Naive B cell (primary cell): ENCODE measurements around the gene RHBDD1. TPM values are rescaled to one million over a fixed set of nuclear protein-coding genes. Genes with fewer than 3 reads are reported as not detected.
A peak's percentile ranks its signal among the peaks of the same experiment; 100 is the strongest.
"Not testable (repeated sequence)": the region's sequence is repeated elsewhere in the genome, so short reads cannot be mapped to it uniquely, and the experiment has no call there.

Experiments used
- ATAC-seq, 2 donors: fragments of 150-1000 bp; cut with Tn5 transposase; 2 replicates each; pipeline ENCODE4 v1.10.0; 2021; ENCODE audit warnings: low read depth in 2 of 2, mild to moderate bottlenecking in 2 of 2, moderate library complexity in 2 of 2
- DNase-seq: peaks from one replicate; pipeline ENCODE4 v3.0.0; 2022
- H3K27ac Mint-ChIP-seq, 6 donors: one replicate each; pipeline ENCODE4 v1.8.0; 2020 to 2022; ENCODE audit warnings: mild to moderate bottlenecking in 6 of 6, mixed read lengths in 6 of 6, moderate library complexity in 5 of 6, inconsistent platforms in 2 of 6
- H3K27me3 Mint-ChIP-seq, 3 donors: one replicate each; pipeline ENCODE4 v1.8.0; 2021 to 2022; ENCODE audit warnings: mixed read lengths in 3 of 3, mild to moderate bottlenecking in 1 of 3
- H3K36me3 Mint-ChIP-seq, 2 donors: one replicate each; pipeline ENCODE4 v1.8.0; 2020 to 2022; ENCODE audit warnings: mixed read lengths in 2 of 2, inconsistent platforms in 1 of 2, mild to moderate bottlenecking in 1 of 2
- H3K4me1 Mint-ChIP-seq, 3 donors: one replicate each; pipeline ENCODE4 v1.8.0; 2020 to 2022; ENCODE audit warnings: mixed read lengths in 3 of 3, inconsistent platforms in 1 of 3, mild to moderate bottlenecking in 1 of 3, moderate library complexity in 1 of 3
- H3K4me3 Mint-ChIP-seq, 8 donors: one replicate each; pipeline ENCODE4 v1.8.0; 2020 to 2022; ENCODE audit warnings: mild to moderate bottlenecking in 8 of 8, mixed read lengths in 8 of 8, moderate library complexity in 8 of 8, inconsistent platforms in 2 of 8
- H3K9me3 Mint-ChIP-seq, 7 donors: one replicate each; pipeline ENCODE4 v1.8.0; 2020 to 2022; ENCODE audit warnings: mixed read lengths in 7 of 7, mild to moderate bottlenecking in 5 of 7, inconsistent platforms in 2 of 7, moderate library complexity in 1 of 7
- polyA plus RNA-seq, 6 donors: library from polyadenylated mRNA; unstranded; fragments of 300-500 nt; fragmentation: Illumina TruSeq; gene quantifications; one replicate each; pipeline ENCODE4 v1.2.3, GENCODE V29; 2021; ENCODE audit warnings: low read depth in 6 of 6

The RHBDD1 gene
- polyA plus RNA-seq, 6 donors from 2014 or later = 30.6 to 63.5 (median 49.6) TPM

DNA sequence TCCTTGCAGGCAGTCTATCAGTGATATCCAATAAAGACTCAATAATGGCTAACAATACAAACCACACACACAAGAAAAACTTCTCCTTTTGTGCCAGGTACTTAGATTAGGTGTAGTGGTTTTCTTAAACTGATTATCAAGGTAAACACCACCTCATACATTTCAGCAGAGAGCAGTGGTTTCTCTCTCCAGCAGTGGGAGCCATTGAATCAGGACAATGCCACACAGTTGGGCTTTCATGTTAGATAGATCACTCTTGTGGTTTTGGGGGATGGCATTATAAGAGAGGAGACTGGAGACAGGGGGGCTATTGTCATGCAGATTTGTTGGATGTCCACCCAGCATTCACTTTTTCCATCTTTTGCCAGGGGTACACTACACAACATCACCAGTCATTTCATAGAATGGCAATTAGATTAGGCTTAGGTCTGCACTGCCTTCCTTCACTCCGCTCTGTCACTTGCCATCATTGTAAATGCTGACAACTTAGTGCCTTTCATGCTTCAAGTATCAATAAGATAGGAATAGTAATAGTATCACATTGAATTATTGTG, 22.6 kb upstream of the RHBDD1 start:
- H3K27me3 Mint-ChIP-seq = peaks cover 17 to 34% (median 24%) of the 10 kb centered on the region in 3 donors
- peak; percentile 28 to 51 for ATAC-seq
- H3K27ac Mint-ChIP-seq = no peak overlapping the region
- H3K36me3 Mint-ChIP-seq = no peaks in the 10 kb centered on the region
- no peak overlapping the region for H3K4me3 Mint-ChIP-seq
- H3K4me1 Mint-ChIP-seq = peaks cover 0 to 3% (median 0%) of the 10 kb centered on the region in 3 donors
- DNase-seq = no peak
- H3K9me3 Mint-ChIP-seq = peaks cover 0 to 5% (median 0%) of the 10 kb centered on the region in 7 donors

DNA sequence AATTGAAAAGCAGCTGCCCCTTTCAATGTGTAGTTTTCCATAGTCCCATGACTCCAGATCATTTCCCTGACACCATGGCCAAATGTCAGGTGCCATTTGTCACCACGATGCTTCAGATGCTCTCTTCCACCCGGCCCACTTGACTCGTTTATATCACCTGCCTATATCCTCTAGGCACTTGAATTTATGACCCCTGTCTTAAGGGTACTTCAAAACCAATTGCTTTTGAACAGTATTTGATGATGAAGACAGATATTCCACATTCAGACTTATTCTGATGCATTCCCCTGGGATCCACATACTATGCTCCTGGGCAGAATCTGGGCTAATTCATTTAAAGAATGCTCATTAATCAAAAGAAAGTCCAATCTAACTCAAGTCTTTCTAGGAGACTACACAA, 16.9 kb upstream of the RHBDD1 start:
- H3K9me3 Mint-ChIP-seq = peaks cover 0 to 4% (median 0%) of the 10 kb centered on the region in 7 donors
- no peak overlapping the region for H3K27ac Mint-ChIP-seq
- no peak for ATAC-seq
- H3K36me3 Mint-ChIP-seq = peaks cover 5 to 7% of the 10 kb centered on the region in 2 donors
- no peak for DNase-seq
- peaks cover 0 to 3% (median 0%) of the 10 kb centered on the region in 3 donors for H3K4me1 Mint-ChIP-seq
- H3K4me3 Mint-ChIP-seq = no peak overlapping the region
- H3K27me3 Mint-ChIP-seq = peaks cover 0 to 11% (median 8%) of the 10 kb centered on the region in 3 donors

- H3K27me3 Mint-ChIP-seq = no peaks in the 10 kb centered on the region
- H3K9me3 Mint-ChIP-seq = peaks cover 0 to 4% (median 0%) of the 10 kb centered on the region in 7 donors
- H3K27ac Mint-ChIP-seq = peak overlapping the region in 1 of 6 donors; percentile 38
- ATAC-seq (no peak), DNase-seq (no peak)
- no peak overlapping the region for H3K4me3 Mint-ChIP-seq
- peaks cover 0 to 5% of the 10 kb centered on the region in 2 donors for H3K36me3 Mint-ChIP-seq
- H3K4me1 Mint-ChIP-seq = peaks cover 0 to 9% (median 5%) of the 10 kb centered on the region in 3 donors
These were observed 10.8 kb upstream of the RHBDD1 start for GRCh38 chr2:226825056-226825455.

DNA sequence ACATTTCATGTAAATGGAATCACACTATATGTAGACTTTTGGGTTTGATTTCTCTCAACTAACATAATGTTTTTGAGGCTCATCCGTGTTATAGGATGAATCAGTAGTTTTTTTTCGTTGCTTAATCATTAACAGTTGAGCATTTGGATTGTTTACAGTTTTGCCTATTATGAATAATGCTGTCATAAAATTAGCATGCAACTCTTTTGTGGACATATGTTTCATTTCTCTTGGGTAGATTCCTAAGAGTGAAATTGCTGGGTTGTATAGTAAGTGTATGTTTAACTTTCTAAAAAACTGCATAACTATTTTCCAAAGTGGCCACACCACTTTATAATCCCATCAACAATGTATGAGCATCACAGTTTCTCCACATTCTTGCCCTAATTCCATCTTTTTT, 7.7 kb upstream of the RHBDD1 start:
- Mint-ChIP-seq H3K4me3 (no peak overlapping the region), H3K4me1 (peaks cover 13 to 15% (median 13%) of the 10 kb centered on the region in 3 donors), H3K27me3 (no peaks in the 10 kb centered on the region), H3K36me3 (peaks cover 0 to 12% of the 10 kb centered on the region in 2 donors), H3K27ac (no peak overlapping the region), H3K9me3 (peaks cover 0 to 4% (median 0%) of the 10 kb centered on the region in 7 donors)
- DNase-seq = no peak
- no peak for ATAC-seq

DNA sequence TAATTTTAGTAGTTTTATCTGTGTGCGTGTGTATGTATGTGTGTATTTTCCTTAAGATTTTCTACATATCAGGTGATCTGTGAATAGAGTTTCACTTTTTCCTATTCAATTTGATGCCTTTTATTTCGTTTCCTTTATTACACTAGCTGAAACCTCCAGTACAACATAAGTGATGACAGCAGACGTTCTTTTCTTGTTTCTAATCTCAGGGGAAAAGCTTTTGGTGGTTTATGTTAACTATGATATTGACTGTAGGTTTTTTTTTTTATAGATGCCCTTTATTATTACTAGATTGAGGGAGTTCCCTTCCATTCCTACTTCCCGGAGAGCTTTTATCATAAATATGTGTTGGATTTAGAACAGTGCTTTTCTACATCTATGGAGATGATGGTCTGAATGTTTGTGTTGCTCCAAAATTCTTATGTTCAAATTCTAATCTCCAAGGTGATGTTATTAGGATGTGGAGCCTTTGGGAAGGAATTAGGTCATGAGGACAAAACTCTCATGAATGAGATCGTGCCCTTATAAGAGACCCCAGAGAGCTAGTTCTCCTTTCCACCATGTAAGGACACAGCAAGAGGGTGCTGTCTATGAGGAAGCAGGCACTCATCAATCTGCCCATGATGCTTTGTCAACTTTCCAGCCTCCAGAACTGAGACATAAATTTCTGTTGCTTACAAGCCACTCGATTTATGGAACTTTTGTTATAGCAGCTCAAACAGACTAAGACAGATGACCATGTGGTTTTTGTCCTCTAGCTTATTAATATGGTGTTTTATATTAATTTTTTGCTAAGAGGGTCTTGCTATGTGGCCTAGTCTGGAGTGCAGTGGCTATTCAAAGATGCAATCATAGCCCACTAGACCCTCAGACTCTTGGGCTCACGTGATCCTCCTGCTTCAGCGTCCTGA, 5.9 kb upstream of the RHBDD1 start:
- Mint-ChIP-seq H3K27ac (peak overlapping the region in 1 of 6 donors; percentile 24), H3K4me1 (peaks cover 13 to 26% (median 15%) of the 10 kb centered on the region in 3 donors), H3K27me3 (no peaks in the 10 kb centered on the region)

GRCh38 chr2:226831266-226831665, 4.6 kb upstream of the RHBDD1 start:
- Mint-ChIP-seq H3K4me3 (peak overlapping the region in 1 of 8 donors; percentile 57), H3K4me1 (peaks cover 21 to 32% (median 21%) of the 10 kb centered on the region in 3 donors), H3K27ac (peak overlapping the region in 2 of 6 donors; percentile 56 to 82), H3K27me3 (no peaks in the 10 kb centered on the region), H3K36me3 (peaks cover 0 to 8% of the 10 kb centered on the region in 2 donors), H3K9me3 (no peaks in the 10 kb centered on the region)
- ATAC-seq = no peak
- DNase-seq = no peak

More for the DNA sequence above, 5.9 kb upstream of the RHBDD1 start:
- peak in 1 of 2 donors; percentile 45 for ATAC-seq
- no peaks in the 10 kb centered on the region for H3K9me3 Mint-ChIP-seq
- H3K4me3 Mint-ChIP-seq = no peak overlapping the region
- H3K36me3 Mint-ChIP-seq = peaks cover 0 to 8% of the 10 kb centered on the region in 2 donors
- no peak for DNase-seq

GRCh38 chr2:226832061-226832460, 3.8 kb upstream of the RHBDD1 start:
- H3K27ac Mint-ChIP-seq = peak overlapping the region in 1 of 6 donors; percentile 12
- peak overlapping the region in 1 of 8 donors; percentile 22 for H3K4me3 Mint-ChIP-seq
- H3K9me3 Mint-ChIP-seq = no peaks in the 10 kb centered on the region
- ATAC-seq (no peak), DNase-seq (no peak)
- H3K4me1 Mint-ChIP-seq = peaks cover 24 to 39% (median 27%) of the 10 kb centered on the region in 3 donors
- peaks cover 0 to 8% of the 10 kb centered on the region in 2 donors for H3K36me3 Mint-ChIP-seq
- H3K27me3 Mint-ChIP-seq = no peaks in the 10 kb centered on the region

GRCh38 chr2:226834880-226835279, 974 bp upstream of the RHBDD1 start:
- peak overlapping the region; percentile 22 to 100 (median 90) for H3K27ac Mint-ChIP-seq

DNA sequence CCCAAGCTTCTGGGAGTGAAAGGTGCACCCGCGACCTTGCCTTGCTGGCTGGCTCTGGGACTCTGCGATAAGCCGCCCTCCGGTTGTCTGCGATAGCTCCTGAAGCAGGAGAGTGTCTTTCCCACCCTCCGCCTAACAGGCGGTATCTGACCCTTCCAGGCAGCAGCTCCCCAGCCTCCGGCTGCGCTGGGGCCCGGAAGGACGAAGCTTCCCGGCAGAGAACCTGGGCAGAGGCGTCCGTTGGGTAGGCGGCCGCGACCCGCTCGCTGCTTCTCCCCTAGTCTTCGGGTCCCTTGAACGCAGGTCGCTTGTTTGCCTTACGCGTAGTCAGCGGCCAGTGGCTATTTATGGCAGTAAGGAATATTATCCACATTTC, 446 bp upstream of the RHBDD1 start:
- DNase-seq = no peak
- no peaks in the 10 kb centered on the region for H3K9me3 Mint-ChIP-seq

More at GRCh38 chr2:226834880-226835279, 974 bp upstream of the RHBDD1 start:
- Mint-ChIP-seq H3K4me3 (peak overlapping the region; percentile 86 to 99 (median 96)), H3K4me1 (peaks cover 36 to 61% (median 37%) of the 10 kb centered on the region in 3 donors)
- not testable (repeated sequence) for H3K9me3 Mint-ChIP-seq, H3K27me3 Mint-ChIP-seq, DNase-seq, ATAC-seq, H3K36me3 Mint-ChIP-seq

DNA sequence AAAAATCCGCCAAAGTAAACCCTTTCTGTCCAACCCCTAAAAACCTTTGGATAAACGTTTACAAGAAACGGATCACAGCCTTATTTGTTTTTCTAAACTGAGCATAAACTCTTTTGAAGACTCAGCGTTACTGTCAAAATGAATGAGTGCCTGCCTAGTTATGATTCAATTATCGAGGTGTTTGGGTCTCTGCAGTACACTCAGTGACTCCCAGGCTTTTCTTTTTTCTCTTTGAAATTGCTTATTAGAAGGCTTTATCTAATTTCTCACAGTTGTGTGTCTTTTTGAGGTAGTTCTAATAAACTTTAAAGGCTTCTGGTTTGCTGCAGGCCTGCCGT, 663 bp downstream of the RHBDD1 start:
- ATAC-seq (no peak), DNase-seq (no peak)
- Mint-ChIP-seq H3K4me1 (peaks cover 39 to 73% (median 44%) of the 10 kb centered on the region in 3 donors), H3K27me3 (no peaks in the 10 kb centered on the region), H3K4me3 (peak overlapping the region; percentile 86 to 99 (median 96)), H3K27ac (peak overlapping the region; percentile 99 to 100 (median 100)), H3K36me3 (peaks cover 0 to 4% of the 10 kb centered on the region in 2 donors), H3K9me3 (no peaks in the 10 kb centered on the region)

More for the DNA sequence above, 446 bp upstream of the RHBDD1 start:
- ATAC-seq = peak; percentile 4 to 6
- peaks cover 40 to 66% (median 40%) of the 10 kb centered on the region in 3 donors for H3K4me1 Mint-ChIP-seq
- H3K36me3 Mint-ChIP-seq = peaks cover 0 to 8% of the 10 kb centered on the region in 2 donors
- H3K4me3 Mint-ChIP-seq = peak overlapping the region; percentile 86 to 99 (median 96)
- no peaks in the 10 kb centered on the region for H3K27me3 Mint-ChIP-seq
- peak overlapping the region; percentile 99 to 100 (median 100) for H3K27ac Mint-ChIP-seq

- Mint-ChIP-seq H3K27me3 (no peaks in the 10 kb centered on the region), H3K4me3 (peak overlapping the region; percentile 51 to 99 (median 96)), H3K36me3 (no peaks in the 10 kb centered on the region), H3K27ac (peak overlapping the region; percentile 99 to 100 (median 100)), H3K4me1 (peaks cover 43 to 81% (median 45%) of the 10 kb centered on the region in 3 donors), H3K9me3 (no peaks in the 10 kb centered on the region)
- ATAC-seq (no peak), DNase-seq (no peak)
These were observed 1.5 kb downstream of the RHBDD1 start for GRCh38 chr2:226837334-226837733.

DNA sequence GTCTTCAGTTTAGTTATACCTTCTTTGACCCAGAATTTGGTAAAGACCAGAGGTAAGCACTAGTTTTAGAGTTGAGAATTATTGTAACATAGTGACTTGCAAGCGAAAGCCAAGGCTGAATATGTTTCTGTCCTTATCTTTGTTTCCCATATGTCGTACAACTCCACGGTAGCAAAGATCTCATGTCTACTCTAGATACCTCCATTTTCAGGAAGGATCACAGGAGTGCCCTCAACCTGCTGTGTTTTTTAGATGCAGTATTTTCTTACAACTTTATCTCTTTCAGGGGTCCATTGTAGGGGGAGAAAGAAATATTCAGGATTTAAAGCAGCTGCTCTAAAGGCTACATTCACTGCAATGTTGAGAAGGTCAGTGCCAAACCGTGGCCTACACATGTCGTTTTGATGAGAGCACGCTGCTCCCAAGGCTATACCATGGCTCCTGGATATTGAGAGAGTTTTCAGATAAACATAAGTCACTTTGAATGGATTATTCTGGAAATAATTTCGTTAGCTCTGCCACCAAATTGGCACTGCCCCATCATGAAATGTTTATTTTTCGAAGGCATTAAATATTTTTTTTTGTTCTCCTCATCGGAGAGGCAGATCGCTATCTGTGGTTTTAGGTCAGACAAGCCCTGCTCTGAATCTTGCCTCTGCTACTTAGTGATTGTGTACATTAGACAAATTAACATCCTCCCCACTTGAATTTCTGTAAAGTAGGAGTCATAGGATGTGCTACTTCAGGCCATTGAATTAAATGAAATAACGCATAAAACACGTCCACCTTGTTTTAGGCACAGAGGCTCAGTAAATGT, 2.1 kb downstream of the RHBDD1 start:
- Mint-ChIP-seq H3K4me3 (peak overlapping the region; percentile 51 to 99 (median 96)), H3K27ac (peak overlapping the region; percentile 99 to 100 (median 100)), H3K9me3 (peaks cover 0 to 3% (median 0%) of the 10 kb centered on the region in 7 donors), H3K36me3 (no peaks in the 10 kb centered on the region), H3K4me1 (peaks cover 46 to 83% (median 51%) of the 10 kb centered on the region in 3 donors), H3K27me3 (no peaks in the 10 kb centered on the region)
- DNase-seq = no peak
- no peak for ATAC-seq

- no peaks in the 10 kb centered on the region for H3K36me3 Mint-ChIP-seq
- H3K4me3 Mint-ChIP-seq = peak overlapping the region in 1 of 8 donors; percentile 34
- ATAC-seq (no peak), DNase-seq (no peak)
- H3K27me3 Mint-ChIP-seq = no peaks in the 10 kb centered on the region
- peaks cover 0 to 8% (median 0%) of the 10 kb centered on the region in 7 donors for H3K9me3 Mint-ChIP-seq
- H3K4me1 Mint-ChIP-seq = peaks cover 53 to 85% (median 58%) of the 10 kb centered on the region in 3 donors
- H3K27ac Mint-ChIP-seq = peak overlapping the region; percentile 87 to 100 (median 90)
These were observed 2.9 kb downstream of the RHBDD1 start for GRCh38 chr2:226838722-226839121.
